NOMO-1 treated with DMSO at 0.1 percent for 48 hours (cell line): ENCODE data around the gene SPAG17.
"Not testable (repeated sequence)": the region's sequence is repeated elsewhere in the genome, so short reads cannot be mapped to it uniquely, and the experiment has no call there.

Experiments
- DNase-seq: peaks from one replicate; lab custom pipeline; 2025; ENCODE audit not compliant: unreplicated experiment; lab: John Stamatoyannopoulos, UW

The SPAG17 gene

DNA sequence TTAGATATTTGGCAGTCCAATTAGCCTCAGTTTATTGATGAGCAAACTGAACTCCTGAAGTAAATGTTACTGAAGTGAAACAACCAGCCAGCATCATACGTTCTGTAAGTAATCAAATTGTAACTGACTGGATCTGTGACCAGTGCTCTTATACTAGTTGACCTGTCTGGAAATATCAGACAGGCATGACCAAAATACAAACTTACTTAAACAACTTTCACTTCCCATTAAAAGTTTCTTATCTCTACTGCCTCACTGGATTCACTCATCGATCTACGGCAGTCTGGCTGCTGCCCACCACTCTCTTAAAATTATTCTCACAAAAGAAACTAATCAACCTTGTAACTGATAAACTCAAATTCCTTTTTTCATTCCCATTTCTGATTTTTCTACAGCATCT, 199.1 kb downstream of the SPAG17 start:
- no peak for DNase-seq

DNA sequence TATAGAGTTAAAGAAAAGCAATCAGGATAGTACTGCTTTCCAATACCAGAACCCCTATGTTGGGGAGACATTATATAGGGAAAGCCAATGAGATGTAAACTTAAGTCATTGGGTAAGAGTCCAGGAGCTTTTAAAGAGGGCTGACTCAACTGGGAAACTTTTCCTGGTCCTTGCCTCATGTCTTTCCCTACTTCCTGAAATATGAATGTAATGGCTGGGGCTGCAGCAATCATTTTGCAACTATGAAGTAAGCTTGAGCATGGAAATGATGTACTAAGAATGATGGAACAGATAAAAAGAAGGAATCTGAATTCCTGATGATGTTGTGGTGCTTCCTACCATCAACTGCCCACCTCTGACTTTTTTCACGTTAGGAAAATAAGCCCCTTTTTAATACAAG, 199.8 kb downstream of the SPAG17 start:
- DNase-seq = no peak

GRCh38 chr1:117981455-117982192, 203.4 kb downstream of the SPAG17 start:
- no peak for DNase-seq

GRCh38 chr1:117976381-117976780, 208.6 kb downstream of the SPAG17 start:
- DNase-seq = no peak

- DNase-seq = no peak
Measured at GRCh38 chr1:117971777-117972176, 213.3 kb downstream of the SPAG17 start.

DNA sequence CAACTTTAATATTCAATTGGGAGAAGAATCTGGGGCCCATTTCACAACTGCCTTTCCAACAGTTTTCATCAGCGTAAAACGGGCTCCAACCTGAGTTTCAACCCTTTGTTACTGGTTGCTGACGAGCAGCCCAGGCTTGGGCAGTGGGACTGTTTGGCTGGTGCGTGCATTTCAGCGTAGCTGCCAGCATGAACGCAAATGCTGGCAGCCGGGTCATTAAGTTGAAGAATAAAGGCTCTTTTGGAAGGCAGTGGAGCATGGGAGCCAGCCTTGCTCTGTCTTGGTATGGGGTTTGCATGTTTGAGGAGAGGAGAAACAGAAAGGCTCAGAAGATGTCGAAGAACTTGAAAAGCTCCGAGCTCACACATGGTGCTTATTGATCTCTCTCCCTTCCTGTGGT, 214.8 kb downstream of the SPAG17 start:
- DNase-seq = no peak

GRCh38 chr1:117967881-117968280, 217.1 kb downstream of the SPAG17 start:
- DNase-seq = no peak

- peak; percentile 5 for DNase-seq
Measured at GRCh38 chr1:117967477-117967876, 217.6 kb downstream of the SPAG17 start.

- no peak for DNase-seq
Measured at GRCh38 chr1:117964290-117965038, 220.6 kb downstream of the SPAG17 start.

GRCh38 chr1:117959364-117959763, 225.7 kb downstream of the SPAG17 start:
- DNase-seq = no peak

GRCh38 chr1:117952386-117952785, 232.6 kb downstream of the SPAG17 start:
- DNase-seq = no peak

DNA sequence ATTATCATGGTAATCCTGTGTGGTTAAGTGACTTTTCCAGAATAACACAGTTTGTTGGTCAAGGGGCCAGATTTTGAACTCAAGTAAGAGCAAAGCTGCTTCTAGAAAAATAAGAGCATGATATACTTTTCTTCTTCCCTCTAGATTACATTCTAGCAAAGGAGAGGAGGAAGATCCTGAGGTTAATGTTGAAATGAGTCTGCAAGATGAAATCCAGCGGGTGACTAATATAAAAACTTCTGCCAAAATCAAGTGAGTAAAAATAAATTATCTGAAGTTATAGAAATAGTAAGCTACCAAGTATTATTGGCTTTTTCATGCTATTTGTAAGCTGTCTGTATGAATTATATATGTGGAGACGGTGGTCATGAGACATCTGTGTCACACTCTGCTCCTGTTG, 242.7 kb downstream of the SPAG17 start:
- no peak for DNase-seq

- DNase-seq = no peak
Measured at GRCh38 chr1:117933769-117934168, 251.3 kb downstream of the SPAG17 start.

DNA sequence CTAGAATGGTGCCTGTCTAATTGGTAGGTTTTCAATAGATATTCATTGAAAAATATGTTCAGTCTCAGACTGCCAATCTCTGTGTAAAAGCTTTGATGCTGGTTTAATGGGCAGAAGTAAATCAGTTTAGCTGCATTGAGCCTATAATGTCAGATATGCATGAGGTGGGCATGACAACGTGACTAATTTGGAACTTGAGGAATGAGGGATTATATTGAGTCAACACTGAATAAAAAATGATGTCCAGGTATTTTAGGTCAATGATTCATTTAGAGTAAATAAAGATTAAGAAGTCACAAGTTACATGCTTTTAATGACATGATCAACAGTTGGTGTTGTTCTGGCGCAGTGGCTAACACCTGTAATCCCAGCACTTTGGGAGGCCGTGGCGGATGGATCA, 252.5 kb downstream of the SPAG17 start:
- no peak for DNase-seq

DNA sequence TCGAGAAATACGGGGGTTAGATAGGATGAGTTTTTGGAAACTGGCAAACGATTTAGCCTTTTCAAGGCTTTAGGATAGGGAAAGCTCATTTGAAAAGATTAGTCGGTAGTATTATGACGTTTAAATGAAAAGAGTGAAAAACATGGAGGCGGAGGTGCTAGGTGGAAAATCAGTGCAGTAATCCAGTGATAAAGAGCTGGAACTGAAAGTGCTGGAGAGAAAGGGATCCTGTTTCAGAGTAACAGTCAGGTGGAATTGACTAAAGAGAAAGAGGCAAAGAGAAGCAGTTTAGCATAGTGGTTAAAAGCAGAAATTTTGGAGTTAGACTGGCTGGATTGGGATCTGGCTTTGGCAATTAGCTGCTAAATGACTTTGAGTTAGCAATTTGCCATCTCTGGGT, 254.5 kb downstream of the SPAG17 start:
- peak; percentile 4 for DNase-seq

DNA sequence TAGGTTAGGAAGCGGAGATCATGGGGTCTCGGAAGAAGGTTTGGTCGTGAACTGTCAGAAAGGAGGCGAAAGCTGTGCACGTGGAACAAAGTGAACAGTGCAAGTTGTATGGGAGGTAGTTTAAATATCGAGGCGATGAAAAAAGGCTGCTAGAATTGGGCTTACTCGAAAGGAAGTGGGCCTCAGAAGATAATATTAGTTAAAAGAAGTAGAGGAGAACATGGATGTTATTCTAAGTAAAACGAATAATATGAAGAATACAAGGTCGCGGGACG, 254.9 kb downstream of the SPAG17 start:
- DNase-seq = no peak

GRCh38 chr1:117929343-117930172, 255.5 kb downstream of the SPAG17 start, which contains the start of the genes GDAP2 and WDR3:
TSS of gene GDAP2 (minus strand) at chr1:117929621. CDS start at chr1:117920357, 9,264 bp downstream.
TSS of gene WDR3 (plus strand) at chr1:117929739. CDS start at chr1:117933320, 3,581 bp downstream.
- DNase-seq = peak; percentile 98

- DNase-seq = peak; percentile 62
Measured at GRCh38 chr1:117928881-117929342, 256.1 kb downstream of the SPAG17 start.

GRCh38 chr1:117925981-117926380, 259.0 kb downstream of the SPAG17 start:
- DNase-seq = peak; percentile 68

DNA sequence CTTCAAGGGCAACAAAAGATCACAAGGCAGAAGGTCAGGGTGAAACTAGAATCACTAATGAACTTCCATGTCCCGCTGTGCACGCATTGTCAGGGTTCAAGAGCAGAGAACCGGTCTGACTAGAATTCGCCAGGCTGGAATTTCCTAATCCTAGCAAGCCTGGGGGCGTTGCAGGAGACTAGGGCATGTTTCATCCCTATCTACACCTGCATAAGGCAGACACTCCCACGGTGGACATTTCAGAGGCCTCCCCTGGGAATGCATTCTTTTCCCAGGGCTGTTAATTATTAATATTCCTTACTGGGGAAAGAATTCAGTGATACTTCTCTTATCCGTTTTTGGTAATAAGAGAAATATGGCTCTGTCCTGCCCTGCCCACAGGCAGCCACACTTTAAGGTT, 262.3 kb downstream of the SPAG17 start:
- DNase-seq = not testable (repeated sequence)

- DNase-seq = no peak
Measured at GRCh38 chr1:117921991-117922390, 263.0 kb downstream of the SPAG17 start.

DNA sequence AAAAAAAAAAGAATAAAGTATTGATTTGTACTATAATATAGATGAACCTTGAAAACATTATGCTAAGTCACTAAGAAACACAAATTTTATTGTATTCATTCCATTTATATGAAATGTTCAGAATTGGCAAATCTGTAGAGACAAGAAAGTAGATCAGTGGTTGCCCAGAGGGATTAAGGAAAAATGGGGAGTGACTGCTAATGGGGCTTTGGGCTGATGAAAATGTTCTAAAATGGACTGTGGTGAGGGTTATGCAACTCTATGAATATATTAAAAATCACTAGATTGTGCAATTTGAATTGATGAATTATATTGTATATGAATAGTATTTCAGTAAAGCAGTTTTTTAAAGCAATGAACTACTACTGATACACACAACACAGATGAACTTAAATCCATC, 265.7 kb downstream of the SPAG17 start:
- no peak for DNase-seq
